Measurements from ENCODE around the gene PPP1R18. TPM values are rescaled to one million over a fixed set of nuclear protein-coding genes. Genes with fewer than 3 reads are reported as not detected.

Gene PPP1R18
- total and polyA plus RNA-seq, 9 of the 15 experiments (the other 6 are each of a cell fraction or from before 2014, with no cell fraction given) = 12.0 to 99.2 (median 42.6) TPM

GRCh38 chr6:30721198-30722024, 35.0 kb upstream of the PPP1R18 start (continued):
- no peak; the same call in 1 of the 2 replicates for TF ChIP-seq ZNF592 (IDR thresholded peaks at IDR 0.05)
- TF ChIP-seq SMARCA4 (IDR thresholded peaks at IDR 0.05) = peak; percentile 29; the same call in 1 of the 2 replicates
- no peak for TF ChIP-seq HINFP (tag; conservative IDR thresholded peaks at IDR 0.05; ENCODE audit: low read depth)
- peak; percentile 84 for TF ChIP-seq EGR1 (conservative IDR thresholded peaks at IDR 0.05)
- TF ChIP-seq TCFL5 (CRISPR knock-in tag; conservative IDR thresholded peaks at IDR 0.05) = no peak
- no peak for TF ChIP-seq ZBTB8A (IDR thresholded peaks at IDR 0.05; ENCODE audit: partially characterized antibody)
- no peak for TF ChIP-seq ZNF395 (CRISPR knock-in tag; IDR thresholded peaks at IDR 0.05)
- no peak; the same call in 1 of the 2 replicates for TF ChIP-seq PATZ1 (CRISPR knock-in tag; IDR thresholded peaks at IDR 0.05; ENCODE audit: borderline replicate concordance)
- no peak for TF ChIP-seq NFXL1 (CRISPR knock-in tag; IDR thresholded peaks at IDR 0.05)
- peak; percentile 90 for TF ChIP-seq ZBTB2 (IDR thresholded peaks at IDR 0.05)
- TF ChIP-seq ESRRB (CRISPR knock-in tag; IDR thresholded peaks at IDR 0.05; ENCODE audit: borderline replicate concordance) = peak; percentile 28; the same call in 1 of the 2 replicates
- TF ChIP-seq POU5F1 (IDR thresholded peaks at IDR 0.05; ENCODE audit: borderline replicate concordance, low read depth, low read length, partially characterized antibody) = no peak
